ENCODE results near the gene PGLYRP2. TPM values are rescaled to one million over a fixed set of nuclear protein-coding genes. Genes with fewer than 3 reads are reported as not detected.
A peak's percentile ranks its signal among the peaks of the same experiment; 100 is the strongest.

Gene PGLYRP2, protein sequence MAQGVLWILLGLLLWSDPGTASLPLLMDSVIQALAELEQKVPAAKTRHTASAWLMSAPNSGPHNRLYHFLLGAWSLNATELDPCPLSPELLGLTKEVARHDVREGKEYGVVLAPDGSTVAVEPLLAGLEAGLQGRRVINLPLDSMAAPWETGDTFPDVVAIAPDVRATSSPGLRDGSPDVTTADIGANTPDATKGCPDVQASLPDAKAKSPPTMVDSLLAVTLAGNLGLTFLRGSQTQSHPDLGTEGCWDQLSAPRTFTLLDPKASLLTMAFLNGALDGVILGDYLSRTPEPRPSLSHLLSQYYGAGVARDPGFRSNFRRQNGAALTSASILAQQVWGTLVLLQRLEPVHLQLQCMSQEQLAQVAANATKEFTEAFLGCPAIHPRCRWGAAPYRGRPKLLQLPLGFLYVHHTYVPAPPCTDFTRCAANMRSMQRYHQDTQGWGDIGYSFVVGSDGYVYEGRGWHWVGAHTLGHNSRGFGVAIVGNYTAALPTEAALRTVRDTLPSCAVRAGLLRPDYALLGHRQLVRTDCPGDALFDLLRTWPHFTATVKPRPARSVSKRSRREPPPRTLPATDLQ
- not detected for total RNA-seq

DNA sequence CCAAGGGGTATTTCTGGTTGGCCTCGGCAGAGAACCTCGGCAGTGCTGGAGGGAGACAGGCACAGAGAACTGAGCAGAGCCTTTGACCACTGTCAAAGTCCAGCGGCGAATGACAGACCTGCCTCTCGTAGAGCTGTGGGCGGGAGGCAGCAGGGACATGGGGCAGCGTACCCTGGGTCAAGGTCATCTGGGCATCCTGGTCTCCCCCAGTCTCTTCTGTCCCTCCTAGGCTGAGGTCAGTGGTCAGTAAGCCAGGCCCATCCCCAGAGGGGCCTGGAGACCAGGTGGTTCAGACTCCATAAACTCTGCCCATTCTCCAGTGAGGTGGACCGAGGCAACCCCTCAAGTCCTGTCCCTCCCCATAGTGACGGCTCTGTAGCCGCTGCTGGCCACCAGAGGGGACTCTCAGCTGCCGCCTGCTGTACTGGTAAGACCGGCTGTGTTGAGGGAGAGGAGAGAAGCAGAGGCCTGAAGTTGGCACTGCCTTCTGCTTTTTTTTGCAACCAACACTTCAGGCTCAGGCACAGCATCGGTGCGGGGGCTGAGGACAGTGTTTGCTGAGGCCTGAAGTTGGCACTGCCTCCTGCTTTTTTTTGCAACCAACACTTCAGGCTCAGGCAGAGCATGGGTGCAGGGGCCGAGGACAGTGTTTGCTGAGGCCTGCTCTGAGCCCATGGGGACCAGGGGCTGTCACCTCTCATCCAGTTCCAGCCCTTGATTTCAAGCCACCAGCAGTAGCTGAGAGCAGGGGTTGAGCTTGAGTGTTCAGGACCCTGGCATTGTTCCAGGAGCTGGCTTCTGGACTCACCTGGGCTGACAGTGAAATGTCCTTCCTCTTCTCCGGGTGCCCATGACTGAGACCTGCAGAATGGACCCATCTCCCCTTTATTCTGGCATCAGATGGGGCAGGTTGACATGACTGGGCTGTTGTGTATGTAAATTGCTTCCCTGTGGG, at the start of gene PGLYRP2:
PGLYRP2 (minus strand) TSS at position 111 of the 955 bp plus-strand sequence. CDS start 130 bp downstream, outside the sequence.
- Histone ChIP-seq H3K27ac (no peak within 1 kb of the TSS), H3K9me3 (no peaks in the 10 kb centered on the region), H3K4me3 (no peak within 1 kb of the TSS), H3K27me3 (replicated peaks; ENCODE audit: insufficient read depth) (no peaks in the 10 kb centered on the region), H3K4me1 (ENCODE audit: control insufficient read depth in 1 of 2, low read depth in 2 of 2) (no peaks in the 10 kb centered on the region), H3K36me3 (no peaks in the 10 kb centered on the region)
- DNase-seq (ENCODE audit: low spot score), result no peak
- no peak for ATAC-seq (ENCODE audit: insufficient number of reproducible peaks, low FRiP score, low read depth)
- peak; percentile 16 for TF ChIP-seq CTCF (IDR thresholded peaks at IDR 0.05)

DNA sequence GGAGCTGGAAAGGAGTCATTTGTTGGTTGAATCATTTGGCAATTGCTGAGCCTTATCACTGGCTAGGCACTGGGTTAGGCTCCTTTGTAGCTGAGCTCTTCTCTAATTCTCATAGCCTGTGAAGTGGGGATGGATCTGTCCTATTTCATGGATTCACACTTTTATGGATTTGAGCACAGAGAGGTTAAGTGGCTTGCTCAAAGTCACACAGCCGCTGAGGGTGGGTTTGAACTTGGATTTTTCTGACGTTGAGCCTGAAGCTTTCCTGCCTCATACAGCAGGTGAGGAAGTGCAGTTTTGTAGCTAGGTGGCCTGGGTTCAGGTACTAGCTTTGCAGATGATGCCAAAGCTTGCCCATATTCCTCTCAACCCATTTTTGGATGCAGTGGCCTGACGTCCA, 48.4 kb upstream of the PGLYRP2 start:
- Histone ChIP-seq H3K27ac (no peak overlapping the region), H3K9me3 (no peaks in the 10 kb centered on the region), H3K27me3 (replicated peaks; ENCODE audit: insufficient read depth) (no peaks in the 10 kb centered on the region), H3K36me3 (no peaks in the 10 kb centered on the region), H3K4me1 (ENCODE audit: control insufficient read depth in 1 of 2, low read depth in 2 of 2) (no peaks in the 10 kb centered on the region), H3K4me3 (no peak overlapping the region)
- DNase-seq (ENCODE audit: low spot score), result no peak
- ATAC-seq (ENCODE audit: insufficient number of reproducible peaks, low FRiP score, low read depth), result no peak
- TF ChIP-seq CTCF (IDR thresholded peaks at IDR 0.05), result no peak

- no peaks in the 10 kb centered on the region for H3K4me1 ChIP-seq (ENCODE audit: control insufficient read depth in 1 of 2, low read depth in 2 of 2)
- no peak for DNase-seq (ENCODE audit: low spot score)
- no peak for TF ChIP-seq CTCF (IDR thresholded peaks at IDR 0.05)
- H3K27ac ChIP-seq, result no peak overlapping the region
- no peak for ATAC-seq (ENCODE audit: insufficient number of reproducible peaks, low FRiP score, low read depth)
- no peak overlapping the region for H3K4me3 ChIP-seq
- H3K27me3 ChIP-seq (replicated peaks; ENCODE audit: insufficient read depth), result no peaks in the 10 kb centered on the region
- H3K9me3 ChIP-seq, result no peaks in the 10 kb centered on the region
- no peaks in the 10 kb centered on the region for H3K36me3 ChIP-seq
Measured at GRCh38 chr19:15526408-15526807, 47.1 kb upstream of the PGLYRP2 start.

DNA sequence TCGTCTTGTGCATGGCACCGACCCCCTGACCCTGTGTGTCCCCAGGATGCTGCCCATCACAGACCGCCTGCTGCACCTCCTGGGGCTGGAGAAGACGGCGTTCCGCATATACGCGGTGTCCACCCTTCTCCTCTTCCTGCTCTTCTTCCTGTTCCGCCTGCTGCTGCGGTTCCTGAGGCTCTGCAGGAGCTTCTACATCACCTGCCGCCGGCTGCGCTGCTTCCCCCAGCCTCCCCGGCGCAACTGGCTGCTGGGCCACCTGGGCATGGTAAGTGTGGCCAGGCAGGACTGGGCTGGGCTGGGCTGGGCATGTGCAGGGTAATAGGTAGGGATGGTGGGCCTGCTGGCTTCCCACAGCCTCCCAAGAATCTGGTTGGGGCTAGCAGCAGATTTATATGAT, 46.0 kb upstream of the PGLYRP2 start:
- Histone ChIP-seq H3K4me1 (ENCODE audit: control insufficient read depth in 1 of 2, low read depth in 2 of 2) (no peaks in the 10 kb centered on the region), H3K27me3 (replicated peaks; ENCODE audit: insufficient read depth) (no peaks in the 10 kb centered on the region), H3K36me3 (no peaks in the 10 kb centered on the region), H3K27ac (no peak overlapping the region), H3K4me3 (no peak overlapping the region), H3K9me3 (no peaks in the 10 kb centered on the region)
- no peak for TF ChIP-seq CTCF (IDR thresholded peaks at IDR 0.05)
- DNase-seq (ENCODE audit: low spot score) (no peak), ATAC-seq (ENCODE audit: insufficient number of reproducible peaks, low FRiP score, low read depth) (no peak)

DNA sequence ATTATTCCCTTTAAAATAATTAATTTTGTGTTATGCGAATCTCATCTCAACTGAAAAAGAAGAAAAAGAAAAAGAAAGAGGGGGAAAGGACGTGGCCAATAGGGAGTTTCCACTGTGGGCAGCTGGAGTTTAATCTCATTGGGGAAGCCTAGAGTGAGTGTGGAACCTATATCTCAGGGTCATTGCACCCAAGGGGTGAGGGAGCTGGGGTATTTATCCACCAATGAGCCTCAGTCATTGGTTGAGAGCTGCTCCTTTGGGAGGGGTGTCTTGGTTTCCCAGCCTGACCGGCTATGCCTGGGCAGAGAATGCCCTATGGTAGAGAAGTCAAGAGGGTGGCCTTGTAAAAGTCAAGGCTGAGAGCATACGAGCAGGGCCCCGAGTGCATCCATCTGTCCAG, 45.5 kb upstream of the PGLYRP2 start:
- no peaks in the 10 kb centered on the region for H3K9me3 ChIP-seq
- H3K4me1 ChIP-seq (ENCODE audit: control insufficient read depth in 1 of 2, low read depth in 2 of 2), result no peaks in the 10 kb centered on the region
- no peak overlapping the region for H3K4me3 ChIP-seq
- no peak overlapping the region for H3K27ac ChIP-seq
- ATAC-seq (ENCODE audit: insufficient number of reproducible peaks, low FRiP score, low read depth) (no peak), DNase-seq (ENCODE audit: low spot score) (no peak)
- H3K36me3 ChIP-seq, result no peaks in the 10 kb centered on the region
- H3K27me3 ChIP-seq (replicated peaks; ENCODE audit: insufficient read depth), result no peaks in the 10 kb centered on the region
- no peak for TF ChIP-seq CTCF (IDR thresholded peaks at IDR 0.05)
